Measurements from ENCODE around the gene ARHGAP26.

ARHGAP26 gene

GRCh38 chr5:142937374-142937773 is 167.2 kb downstream of the ARHGAP26 start:
- no peaks in the 10 kb centered on the region for H3K4me1 ChIP-seq (ENCODE audit: control insufficient read depth, insufficient read depth, low read length)
- H3K27ac ChIP-seq (ENCODE audit: insufficient read depth, low read depth, low read length, poor library complexity, severe bottlenecking): no peak overlapping the region
- WGBS, 2 experiments: 88 to 97% methylated on average over 3 to 4 of the region's 4 CpGs
- no peaks in the 10 kb centered on the region for H3K27me3 ChIP-seq (ENCODE audit: control insufficient read depth, insufficient read depth, low read length, poor library complexity, severe bottlenecking)
- no peak overlapping the region for H3K4me3 ChIP-seq (ENCODE audit: insufficient read depth, low read depth, low read length)
- no peaks in the 10 kb centered on the region for H3K9me3 ChIP-seq (ENCODE audit: control insufficient read depth, low read length)
- H3K36me3 ChIP-seq (ENCODE audit: control insufficient read depth, insufficient read depth, low read length): no peaks in the 10 kb centered on the region

GRCh38 chr5:142938266-142938880 is 168.2 kb downstream of the ARHGAP26 start:
- Histone ChIP-seq H3K9me3 (ENCODE audit: control insufficient read depth, low read length) (no peaks in the 10 kb centered on the region), H3K27ac (ENCODE audit: insufficient read depth, low read depth, low read length, poor library complexity, severe bottlenecking) (no peak overlapping the region), H3K4me3 (ENCODE audit: insufficient read depth, low read depth, low read length) (no peak overlapping the region), H3K4me1 (ENCODE audit: control insufficient read depth, insufficient read depth, low read length) (no peaks in the 10 kb centered on the region), H3K36me3 (ENCODE audit: control insufficient read depth, insufficient read depth, low read length) (no peaks in the 10 kb centered on the region), H3K27me3 (ENCODE audit: control insufficient read depth, insufficient read depth, low read length, poor library complexity, severe bottlenecking) (no peaks in the 10 kb centered on the region)
- 93 to 96% methylated on average over 4 of the region's 4 CpGs for WGBS, 2 experiments

- Histone ChIP-seq H3K4me1 (ENCODE audit: control insufficient read depth, insufficient read depth, low read length) (no peaks in the 10 kb centered on the region), H3K9me3 (ENCODE audit: control insufficient read depth, low read length) (no peaks in the 10 kb centered on the region), H3K27me3 (ENCODE audit: control insufficient read depth, insufficient read depth, low read length, poor library complexity, severe bottlenecking) (no peaks in the 10 kb centered on the region), H3K27ac (ENCODE audit: insufficient read depth, low read depth, low read length, poor library complexity, severe bottlenecking) (no peak overlapping the region), H3K36me3 (ENCODE audit: control insufficient read depth, insufficient read depth, low read length) (no peaks in the 10 kb centered on the region), H3K4me3 (ENCODE audit: insufficient read depth, low read depth, low read length) (no peak overlapping the region)
- WGBS, 2 experiments: 85 to 93% methylated on average over 3 of the region's 3 CpGs
These were observed 168.8 kb downstream of the ARHGAP26 start for GRCh38 chr5:142939006-142939405.

GRCh38 chr5:142939884-142940283 is 169.7 kb downstream of the ARHGAP26 start:
- WGBS, 2 experiments: 95 to 96% methylated on average over 3 to 4 of the region's 4 CpGs
- no peaks in the 10 kb centered on the region for H3K36me3 ChIP-seq (ENCODE audit: control insufficient read depth, insufficient read depth, low read length)
- H3K27me3 ChIP-seq (ENCODE audit: control insufficient read depth, insufficient read depth, low read length, poor library complexity, severe bottlenecking): no peaks in the 10 kb centered on the region

GRCh38 chr5:142941245-142941644 is 171.1 kb downstream of the ARHGAP26 start:
- H3K4me1 ChIP-seq (ENCODE audit: control insufficient read depth, insufficient read depth, low read length): no peaks in the 10 kb centered on the region
- no peaks in the 10 kb centered on the region for H3K27me3 ChIP-seq (ENCODE audit: control insufficient read depth, insufficient read depth, low read length, poor library complexity, severe bottlenecking)
- 85% methylated on average over 2 of the region's 2 CpGs; no CpG with 5 or more reads in 1 of the 2 experiments for WGBS, 2 experiments
- no peaks in the 10 kb centered on the region for H3K36me3 ChIP-seq (ENCODE audit: control insufficient read depth, insufficient read depth, low read length)
- no peaks in the 10 kb centered on the region for H3K9me3 ChIP-seq (ENCODE audit: control insufficient read depth, low read length)
- no peak overlapping the region for H3K4me3 ChIP-seq (ENCODE audit: insufficient read depth, low read depth, low read length)
- no peak overlapping the region for H3K27ac ChIP-seq (ENCODE audit: insufficient read depth, low read depth, low read length, poor library complexity, severe bottlenecking)

More at GRCh38 chr5:142939884-142940283, 169.7 kb downstream of the ARHGAP26 start:
- no peaks in the 10 kb centered on the region for H3K9me3 ChIP-seq (ENCODE audit: control insufficient read depth, low read length)
- no peak overlapping the region for H3K4me3 ChIP-seq (ENCODE audit: insufficient read depth, low read depth, low read length)
- H3K27ac ChIP-seq (ENCODE audit: insufficient read depth, low read depth, low read length, poor library complexity, severe bottlenecking): no peak overlapping the region
- H3K4me1 ChIP-seq (ENCODE audit: control insufficient read depth, insufficient read depth, low read length): no peaks in the 10 kb centered on the region

GRCh38 chr5:142942901-142943300 is 172.7 kb downstream of the ARHGAP26 start:
- no peak overlapping the region for H3K4me3 ChIP-seq (ENCODE audit: insufficient read depth, low read depth, low read length)
- H3K27me3 ChIP-seq (ENCODE audit: control insufficient read depth, insufficient read depth, low read length, poor library complexity, severe bottlenecking): no peaks in the 10 kb centered on the region
- no peaks in the 10 kb centered on the region for H3K4me1 ChIP-seq (ENCODE audit: control insufficient read depth, insufficient read depth, low read length)
- 82 to 91% methylated on average over 4 of the region's 4 CpGs for WGBS, 2 experiments
- no peaks in the 10 kb centered on the region for H3K36me3 ChIP-seq (ENCODE audit: control insufficient read depth, insufficient read depth, low read length)
- H3K27ac ChIP-seq (ENCODE audit: insufficient read depth, low read depth, low read length, poor library complexity, severe bottlenecking): no peak overlapping the region
- no peaks in the 10 kb centered on the region for H3K9me3 ChIP-seq (ENCODE audit: control insufficient read depth, low read length)

GRCh38 chr5:142944140-142944539 is 174.0 kb downstream of the ARHGAP26 start:
- H3K36me3 ChIP-seq (ENCODE audit: control insufficient read depth, insufficient read depth, low read length): no peaks in the 10 kb centered on the region
- H3K9me3 ChIP-seq (ENCODE audit: control insufficient read depth, low read length): no peaks in the 10 kb centered on the region
- no peak overlapping the region for H3K4me3 ChIP-seq (ENCODE audit: insufficient read depth, low read depth, low read length)
- WGBS, 2 experiments: 100% methylated on average over 1 of the region's 1 CpG
- H3K27ac ChIP-seq (ENCODE audit: insufficient read depth, low read depth, low read length, poor library complexity, severe bottlenecking): no peak overlapping the region
- no peaks in the 10 kb centered on the region for H3K27me3 ChIP-seq (ENCODE audit: control insufficient read depth, insufficient read depth, low read length, poor library complexity, severe bottlenecking)
- no peaks in the 10 kb centered on the region for H3K4me1 ChIP-seq (ENCODE audit: control insufficient read depth, insufficient read depth, low read length)

GRCh38 chr5:142945321-142945720 is 175.1 kb downstream of the ARHGAP26 start:
- Histone ChIP-seq H3K9me3 (ENCODE audit: control insufficient read depth, low read length) (no peaks in the 10 kb centered on the region), H3K27ac (ENCODE audit: insufficient read depth, low read depth, low read length, poor library complexity, severe bottlenecking) (no peak overlapping the region), H3K36me3 (ENCODE audit: control insufficient read depth, insufficient read depth, low read length) (no peaks in the 10 kb centered on the region), H3K27me3 (ENCODE audit: control insufficient read depth, insufficient read depth, low read length, poor library complexity, severe bottlenecking) (no peaks in the 10 kb centered on the region), H3K4me3 (ENCODE audit: insufficient read depth, low read depth, low read length) (no peak overlapping the region), H3K4me1 (ENCODE audit: control insufficient read depth, insufficient read depth, low read length) (no peaks in the 10 kb centered on the region)
- 89 to 96% methylated on average over 3 of the region's 3 CpGs for WGBS, 2 experiments

GRCh38 chr5:142945845-142946244 is 175.7 kb downstream of the ARHGAP26 start:
- Histone ChIP-seq H3K36me3 (ENCODE audit: control insufficient read depth, insufficient read depth, low read length) (no peaks in the 10 kb centered on the region), H3K27ac (ENCODE audit: insufficient read depth, low read depth, low read length, poor library complexity, severe bottlenecking) (no peak overlapping the region), H3K4me1 (ENCODE audit: control insufficient read depth, insufficient read depth, low read length) (no peaks in the 10 kb centered on the region), H3K9me3 (ENCODE audit: control insufficient read depth, low read length) (no peaks in the 10 kb centered on the region), H3K27me3 (ENCODE audit: control insufficient read depth, insufficient read depth, low read length, poor library complexity, severe bottlenecking) (no peaks in the 10 kb centered on the region), H3K4me3 (ENCODE audit: insufficient read depth, low read depth, low read length) (no peak overlapping the region)

- H3K27me3 ChIP-seq (ENCODE audit: control insufficient read depth, insufficient read depth, low read length, poor library complexity, severe bottlenecking): no peaks in the 10 kb centered on the region
- no peak overlapping the region for H3K27ac ChIP-seq (ENCODE audit: insufficient read depth, low read depth, low read length, poor library complexity, severe bottlenecking)
- WGBS, 2 experiments: 95 to 99% methylated on average over 4 of the region's 4 CpGs
- no peaks in the 10 kb centered on the region for H3K4me1 ChIP-seq (ENCODE audit: control insufficient read depth, insufficient read depth, low read length)
- no peaks in the 10 kb centered on the region for H3K36me3 ChIP-seq (ENCODE audit: control insufficient read depth, insufficient read depth, low read length)
- no peak overlapping the region for H3K4me3 ChIP-seq (ENCODE audit: insufficient read depth, low read depth, low read length)
- no peaks in the 10 kb centered on the region for H3K9me3 ChIP-seq (ENCODE audit: control insufficient read depth, low read length)
These were observed 176.6 kb downstream of the ARHGAP26 start for GRCh38 chr5:142946547-142947426.
